ENCODE data around the gene FGF3.

DNA sequence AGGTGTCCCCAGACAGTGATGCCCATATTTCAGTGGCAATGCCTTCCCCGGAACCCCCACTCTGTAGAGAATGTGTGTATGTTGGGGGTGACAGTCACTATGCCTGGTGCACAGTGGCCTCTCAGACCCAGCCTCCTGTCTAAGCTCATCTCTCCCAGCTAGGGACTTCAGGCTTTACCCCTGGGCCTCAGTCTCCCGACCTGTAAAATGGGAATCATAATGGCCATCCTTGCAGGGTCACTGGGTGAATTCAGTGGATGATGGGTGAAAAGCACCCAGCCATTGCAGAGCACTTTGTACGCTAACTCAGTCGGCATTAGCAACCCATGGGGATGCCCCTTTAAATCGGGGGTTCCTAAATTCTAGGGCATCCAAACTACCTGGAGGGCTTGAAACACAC, 18.9 kb downstream of the FGF3 start:
- TF ChIP-seq, protein P1, sequence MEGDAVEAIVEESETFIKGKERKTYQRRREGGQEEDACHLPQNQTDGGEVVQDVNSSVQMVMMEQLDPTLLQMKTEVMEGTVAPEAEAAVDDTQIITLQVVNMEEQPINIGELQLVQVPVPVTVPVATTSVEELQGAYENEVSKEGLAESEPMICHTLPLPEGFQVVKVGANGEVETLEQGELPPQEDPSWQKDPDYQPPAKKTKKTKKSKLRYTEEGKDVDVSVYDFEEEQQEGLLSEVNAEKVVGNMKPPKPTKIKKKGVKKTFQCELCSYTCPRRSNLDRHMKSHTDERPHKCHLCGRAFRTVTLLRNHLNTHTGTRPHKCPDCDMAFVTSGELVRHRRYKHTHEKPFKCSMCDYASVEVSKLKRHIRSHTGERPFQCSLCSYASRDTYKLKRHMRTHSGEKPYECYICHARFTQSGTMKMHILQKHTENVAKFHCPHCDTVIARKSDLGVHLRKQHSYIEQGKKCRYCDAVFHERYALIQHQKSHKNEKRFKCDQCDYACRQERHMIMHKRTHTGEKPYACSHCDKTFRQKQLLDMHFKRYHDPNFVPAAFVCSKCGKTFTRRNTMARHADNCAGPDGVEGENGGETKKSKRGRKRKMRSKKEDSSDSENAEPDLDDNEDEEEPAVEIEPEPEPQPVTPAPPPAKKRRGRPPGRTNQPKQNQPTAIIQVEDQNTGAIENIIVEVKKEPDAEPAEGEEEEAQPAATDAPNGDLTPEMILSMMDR (IDR thresholded peaks at IDR 0.05), result no peak
- no peak for TF ChIP-seq POLR2A (IDR thresholded peaks at IDR 0.05)

Measured in Peyer's patch (tissue), 4 donors.